H9 (cell line): ENCODE data around the gene IFIT5. TPM values are rescaled to one million over a fixed set of nuclear protein-coding genes. Genes with fewer than 3 reads are reported as not detected.

Experiments used
- DNase-seq: peaks from one replicate; pipeline ENCODE4 v3.0.0-alpha.2; 2017
- H2AFZ ChIP-seq: one replicate; pipeline ENCODE4 v1.6.1; 2013; ENCODE audit warnings: mild to moderate bottlenecking, low read length, control low read depth, moderate library complexity
- H2AK5ac ChIP-seq: 2 replicates; pipeline ENCODE4 v1.6.1; 2013; ENCODE audit warnings: low read length, control low read depth, mixed read lengths; ENCODE audit not compliant: insufficient read length
- H2BK120ac ChIP-seq: one replicate; pipeline ENCODE4 v1.6.1; 2013; ENCODE audit warnings: low read depth, mild to moderate bottlenecking, low read length, control low read depth, inconsistent platforms; ENCODE audit not compliant: poor library complexity, severe bottlenecking
- H2BK12ac ChIP-seq: 2 replicates; pipeline ENCODE4 v1.6.1; 2013; ENCODE audit warnings: low read length, control low read depth, mixed read lengths, low read depth; ENCODE audit not compliant: insufficient read length
- H2BK15ac ChIP-seq: 2 replicates; pipeline ENCODE4 v1.6.1; 2013; ENCODE audit warnings: low read depth, low read length, control low read depth
- H2BK20ac ChIP-seq: one replicate; pipeline ENCODE4 v1.6.1; 2013; ENCODE audit warnings: low read depth, mild to moderate bottlenecking, low read length, control low read depth, inconsistent platforms; ENCODE audit not compliant: poor library complexity, severe bottlenecking
- H2BK5ac ChIP-seq: 2 replicates; pipeline ENCODE4 v1.6.1; 2013; ENCODE audit warnings: low read length, control low read depth, mixed read lengths; ENCODE audit not compliant: insufficient read length
- H3K14ac ChIP-seq: 2 replicates; pipeline ENCODE4 v1.6.1; 2013; ENCODE audit warnings: low read length, control low read depth; ENCODE audit not compliant: insufficient read depth
- H3K18ac ChIP-seq: 2 replicates; pipeline ENCODE4 v1.6.1; 2013; ENCODE audit warnings: low read depth, mild to moderate bottlenecking, mixed read lengths, low read length, control low read depth; ENCODE audit not compliant: insufficient read length
- H3K23ac ChIP-seq: 2 replicates; pipeline ENCODE4 v1.6.1; 2013; ENCODE audit warnings: low read length, control low read depth, mixed read lengths, low read depth; ENCODE audit not compliant: insufficient read length
- H3K23me2 ChIP-seq: 2 replicates; pipeline ENCODE4 v1.6.1; 2013; ENCODE audit warnings: low read depth, mild to moderate bottlenecking, mixed read lengths, low read length, control low read depth; ENCODE audit not compliant: insufficient read length, poor library complexity, severe bottlenecking
- H3K27ac ChIP-seq: 2 replicates; pipeline ENCODE4 v1.5.1; 2013; ENCODE audit warnings: low read length, control low read depth, mixed read lengths, low read depth; ENCODE audit not compliant: insufficient read length
- H3K27me3 ChIP-seq: 2 replicates; pipeline ENCODE4 v1.6.1; 2013; ENCODE audit warnings: low read length, control low read depth, inconsistent platforms; ENCODE audit not compliant: insufficient read depth
- H3K4ac ChIP-seq: 2 replicates; pipeline ENCODE4 v1.6.1; 2013; ENCODE audit warnings: low read depth, mild to moderate bottlenecking, control low read depth, inconsistent platforms, low read length, moderate library complexity
- H3K4me1 ChIP-seq: 2 replicates; pipeline ENCODE4 v1.6.1; 2013; ENCODE audit warnings: low read length, control low read depth, inconsistent platforms; ENCODE audit not compliant: insufficient read depth
- H3K4me2 ChIP-seq: 2 replicates; pipeline ENCODE4 v1.6.1; 2013; ENCODE audit warnings: low read length, control low read depth, mixed read lengths; ENCODE audit not compliant: insufficient read length, insufficient read depth
- H3K56ac ChIP-seq: 2 replicates; pipeline ENCODE4 v1.6.1; 2013; ENCODE audit warnings: low read depth, mild to moderate bottlenecking, mixed read lengths, low read length, control low read depth; ENCODE audit not compliant: insufficient read length
- H3K79me1 ChIP-seq: 2 replicates; pipeline ENCODE4 v1.6.1; 2013; ENCODE audit warnings: low read depth, mild to moderate bottlenecking, moderate library complexity, low read length, control low read depth, inconsistent platforms; ENCODE audit not compliant: insufficient read depth, poor library complexity, severe bottlenecking
- H3K79me2 ChIP-seq: 2 replicates; pipeline ENCODE4 v1.6.1; 2013; ENCODE audit warnings: low read length, control low read depth, inconsistent platforms; ENCODE audit not compliant: insufficient read depth
- H3K9ac ChIP-seq: 2 replicates; pipeline ENCODE4 v1.6.1; 2013; ENCODE audit warnings: low read length, control low read depth, mixed read lengths; ENCODE audit not compliant: insufficient read length; ENCODE audit errors: extremely low read depth
- H3K9me3 ChIP-seq: one replicate; pipeline ENCODE4 v1.6.1; 2013; ENCODE audit warnings: low read depth, low read length, inconsistent platforms; ENCODE audit not compliant: control insufficient read depth
- H3T11ph ChIP-seq: one replicate; pipeline ENCODE4 v1.6.1; 2013; ENCODE audit warnings: mild to moderate bottlenecking, low read length, control low read depth, inconsistent platforms
- H4K20me1 ChIP-seq: one replicate; pipeline ENCODE4 v1.6.1; 2013; ENCODE audit not compliant: control insufficient read depth, insufficient read length, insufficient read depth
- H4K5ac ChIP-seq: 2 replicates; pipeline ENCODE4 v1.6.1; 2013; ENCODE audit warnings: low read depth, mild to moderate bottlenecking, mixed read lengths, low read length, control low read depth; ENCODE audit not compliant: insufficient read length
- H4K8ac ChIP-seq: replicated peaks from 2 replicates; pipeline ENCODE4 v1.6.1; 2013; ENCODE audit warnings: low read length, control low read depth, mixed read lengths, low read depth; ENCODE audit not compliant: insufficient read length
- H4K91ac ChIP-seq: 2 replicates; pipeline ENCODE4 v1.6.1; 2013; ENCODE audit warnings: low read depth, mild to moderate bottlenecking, moderate library complexity, mixed read lengths, low read length, control low read depth; ENCODE audit not compliant: insufficient read length
- H3K27ac Mint-ChIP-seq, 3 experiments: 2 replicates in 2 of 3; 3 replicates in 1 of 3; pipeline ENCODE4 v1.8.0; 2020 to 2021; ENCODE audit warnings: mixed read lengths in 3 of 3, mild to moderate bottlenecking in 1 of 3, moderate library complexity in 1 of 3
- H3K27me3 Mint-ChIP-seq: 2 replicates; pipeline ENCODE4 v1.8.0; 2021; ENCODE audit warnings: low read depth, mild to moderate bottlenecking, moderate library complexity, mixed read lengths
- H3K36me3 Mint-ChIP-seq, 3 experiments: 2 replicates in 2 of 3; 3 replicates in 1 of 3; pipeline ENCODE4 v1.8.0; 2020 to 2021; ENCODE audit warnings: low read depth in 3 of 3, mixed read lengths in 3 of 3; ENCODE audit not compliant: insufficient read depth in 1 of 3
- H3K4me1 Mint-ChIP-seq, 2 experiments: 2 replicates each; pipeline ENCODE4 v1.8.0; 2020; ENCODE audit warnings: mixed read lengths in 2 of 2
- H3K4me3 Mint-ChIP-seq, 2 experiments: 2 replicates in 1 of 2; 3 replicates in 1 of 2; pipeline ENCODE4 v1.8.0; 2020 to 2021; ENCODE audit warnings: mild to moderate bottlenecking in 2 of 2, mixed read lengths in 2 of 2, moderate library complexity in 1 of 2
- H3K9me3 Mint-ChIP-seq, 2 experiments: 2 replicates in 1 of 2; 3 replicates in 1 of 2; pipeline ENCODE4 v1.8.0; 2020; ENCODE audit warnings: mild to moderate bottlenecking in 2 of 2, mixed read lengths in 2 of 2, moderate library complexity in 1 of 2
- CTCF ChIP-seq: fragments of 200-600 bp; sonication (generic); conservative IDR thresholded peaks from 3 replicates; pipeline ENCODE4 v1.8.0; 2021; ENCODE audit warnings: antibody characterized with exemption, mild to moderate bottlenecking
- WGBS: extraction: QIAGEN DNeasy Blood & Tissue Kit; methylation state at CpG from one replicate; pipeline ENCODE4 v1.1.7; 2013; ENCODE audit warnings: missing lambda C conversion rate, low lambda C conversion rate, mixed read lengths; ENCODE audit not compliant: insufficient read length; ENCODE audit errors: extremely low coverage; 5-methylcytosine and 5-hydroxymethylcytosine counted together
- total RNA-seq: library from RNA; stranded (reverse); gene quantifications from 2 replicates; pipeline ENCODE4 v1.2.1, GENCODE V29; 2021

IFIT5 gene
- total RNA-seq, 1 experiment from 2014 or later, result 2.3 TPM

DNA sequence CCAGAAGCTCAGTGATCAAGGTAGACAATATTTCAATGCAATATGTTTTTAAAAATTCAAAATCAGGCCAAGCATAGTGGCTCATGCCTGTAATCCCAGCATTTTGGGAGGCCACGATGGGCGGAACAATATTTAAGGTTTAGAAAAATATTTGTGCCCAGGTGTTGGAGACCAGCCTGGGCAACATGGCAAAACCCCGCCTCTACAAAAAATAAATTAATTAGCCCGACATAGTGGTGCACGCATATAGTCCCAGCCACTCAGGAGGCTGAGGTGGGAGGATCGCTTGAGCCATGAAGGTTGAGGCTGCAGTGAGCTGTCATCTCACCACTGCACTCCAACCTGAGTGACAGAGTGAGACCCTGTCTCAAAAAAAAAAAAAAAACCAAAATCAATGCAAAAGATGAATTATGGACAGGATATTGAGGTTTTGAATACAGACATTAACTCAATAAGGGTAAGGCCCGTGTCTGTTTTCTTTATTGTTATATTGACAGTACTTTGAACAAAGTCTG lies 913 bp upstream of the IFIT5 start:
- H4K91ac ChIP-seq, result no peak overlapping the region
- no peak overlapping the region for H2BK20ac ChIP-seq
- DNase-seq, result no peak
- whole genome bisulfite sequencing, result no CpG with 5 or more reads among the region's 7 CpGs
- Mint-ChIP-seq H3K4me3 (peak overlapping the region; percentile 89 to 93; a peak in 4 of 5 replicates), H3K27ac (no peak overlapping the region), H3K36me3 (peaks cover 3 to 11% (median 9%) of the 10 kb centered on the region in 3 experiments; a peak in 6 of 7 replicates), H3K4me1 (peaks cover 14 to 16% of the 10 kb centered on the region in 2 experiments), H3K27me3 (peaks cover 27% of the 10 kb centered on the region), H3K9me3 (peaks cover 4 to 9% of the 10 kb centered on the region in 2 experiments; a peak in 4 of 5 replicates)
- H3K18ac ChIP-seq, result no peak overlapping the region
- no peak overlapping the region for H3K4ac ChIP-seq
- H3T11ph ChIP-seq, result no peak overlapping the region
- no peak overlapping the region for H3K14ac ChIP-seq
- no peak overlapping the region for H2BK120ac ChIP-seq
- no peaks in the 10 kb centered on the region for H4K20me1 ChIP-seq
- TF ChIP-seq CTCF, result no peak
- no peak overlapping the region for H2BK12ac ChIP-seq
- H2BK5ac ChIP-seq, result no peak overlapping the region
- H4K8ac ChIP-seq, result no peak overlapping the region
- H3K4me1 ChIP-seq, result no peaks in the 10 kb centered on the region; the same call in 1 of the 2 replicates
- no peak overlapping the region for H3K56ac ChIP-seq
- H2BK15ac ChIP-seq, result no peak overlapping the region
- H4K5ac ChIP-seq, result no peak overlapping the region
- no peaks in the 10 kb centered on the region for H3K79me1 ChIP-seq
- H3K27me3 ChIP-seq, result peaks cover 2% of the 10 kb centered on the region; the same call in 1 of the 2 replicates
- H3K4me2 ChIP-seq, result peak overlapping the region; percentile 81
- H3K79me2 ChIP-seq, result no peaks in the 10 kb centered on the region
- no peak overlapping the region for H3K23ac ChIP-seq
- no peak overlapping the region for H3K9ac ChIP-seq
- no peak overlapping the region for H2AK5ac ChIP-seq
- peaks cover 9% of the 10 kb centered on the region for H3K23me2 ChIP-seq
- no peak overlapping the region for H2AFZ ChIP-seq
- no peak overlapping the region for H3K27ac ChIP-seq
- no peaks in the 10 kb centered on the region for H3K9me3 ChIP-seq
